ENCODE data around the gene INO80B. TPM values are rescaled to one million over a fixed set of nuclear protein-coding genes. Genes with fewer than 3 reads are reported as not detected.
A peak's percentile ranks its signal among the peaks of the same experiment; 100 is the strongest.

The INO80B gene
- polyA plus RNA-seq, 1 donor (not counting 4 experiments of a cell fraction or from before 2014, with no cell fraction given): 18.8 TPM

GRCh38 chr2:74472945-74473258 is 18.0 kb downstream of the INO80B start:
- dilution Hi-C loops (cut with MboI; ENCODE audit: extremely low pct_ligation_motif_present, low sequenced_read_pairs): no loop called here
- Histone ChIP-seq H3K79me2 (ENCODE audit: control insufficient read depth, insufficient read depth, low read length) (no peaks in the 10 kb centered on the region), H3K36me3 (ENCODE audit: control insufficient read depth in 2 of 2, extremely low read depth in 1 of 2, insufficient read depth in 2 of 2, low read length in 2 of 2) (peaks cover 12 to 16% of the 10 kb centered on the region in 2 experiments), H3K4me2 (ENCODE audit: control insufficient read depth, extremely low read depth, insufficient read depth, low read depth, low read length) (peak overlapping the region; percentile 97), H3K27ac (ENCODE audit: control insufficient read depth, insufficient read depth, low read length) (peak overlapping the region; percentile 89), H3K9ac (ENCODE audit: control insufficient read depth, extremely low read depth, insufficient read depth, low read length) (peak overlapping the region; percentile 93), H3K27me3 (ENCODE audit: control insufficient read depth, extremely low read depth, insufficient read depth, low read length) (no peaks in the 10 kb centered on the region), H3K9me1 (ENCODE audit: control insufficient read depth, extremely low read depth, insufficient read depth, low read length) (no peaks in the 10 kb centered on the region), H3K4me1 (ENCODE audit: control insufficient read depth, extremely low read depth, insufficient read depth, low read length) (peaks cover 9% of the 10 kb centered on the region), H2AFZ (ENCODE audit: control insufficient read depth, low read length) (peak overlapping the region; percentile 95), H3K9me3 (ENCODE audit: control insufficient read depth, low read depth, low read length) (no peaks in the 10 kb centered on the region), H4K20me1 (ENCODE audit: control insufficient read depth, extremely low read depth, insufficient read depth, low read length) (no peaks in the 10 kb centered on the region), H3K4me3 (ENCODE audit: control insufficient read depth in 2 of 3, extremely low read depth in 1 of 3, insufficient read depth in 2 of 3, low read depth in 1 of 3, low read length in 3 of 3) (peak overlapping the region; percentile 67 to 99 (median 75))
- no peak for DNase-seq (ENCODE audit: low read depth, low spot score)
- FAIRE-seq: no peak
- TF ChIP-seq EZH2 (IDR thresholded peaks at IDR 0.05; ENCODE audit: low read length): no peak
- no peak for TF ChIP-seq CTCF (optimal IDR thresholded peaks at IDR 0.05 in 1 of 3, IDR thresholded peaks at IDR 0.05 in 1 of 3, conservative IDR thresholded peaks at IDR 0.05 in 1 of 3; ENCODE audit: extremely low read depth in 1 of 3, insufficient read depth in 2 of 3, low read length in 3 of 3)

GRCh38 chr2:74474481-74474880 is 19.6 kb downstream of the INO80B start:
- Histone ChIP-seq H3K4me3 (ENCODE audit: control insufficient read depth in 2 of 3, extremely low read depth in 1 of 3, insufficient read depth in 2 of 3, low read depth in 1 of 3, low read length in 3 of 3) (no peak overlapping the region), H4K20me1 (ENCODE audit: control insufficient read depth, extremely low read depth, insufficient read depth, low read length) (no peaks in the 10 kb centered on the region), H3K27me3 (ENCODE audit: control insufficient read depth, extremely low read depth, insufficient read depth, low read length) (no peaks in the 10 kb centered on the region), H3K36me3 (ENCODE audit: control insufficient read depth in 2 of 2, extremely low read depth in 1 of 2, insufficient read depth in 2 of 2, low read length in 2 of 2) (peaks cover 12 to 16% of the 10 kb centered on the region in 2 experiments), H3K79me2 (ENCODE audit: control insufficient read depth, insufficient read depth, low read length) (no peaks in the 10 kb centered on the region), H3K9me3 (ENCODE audit: control insufficient read depth, low read depth, low read length) (no peaks in the 10 kb centered on the region), H3K27ac (ENCODE audit: control insufficient read depth, insufficient read depth, low read length) (no peak overlapping the region), H2AFZ (ENCODE audit: control insufficient read depth, low read length) (no peak overlapping the region), H3K4me2 (ENCODE audit: control insufficient read depth, extremely low read depth, insufficient read depth, low read depth, low read length) (no peak overlapping the region), H3K4me1 (ENCODE audit: control insufficient read depth, extremely low read depth, insufficient read depth, low read length) (peaks cover 9% of the 10 kb centered on the region), H3K9me1 (ENCODE audit: control insufficient read depth, extremely low read depth, insufficient read depth, low read length) (no peaks in the 10 kb centered on the region), H3K9ac (ENCODE audit: control insufficient read depth, extremely low read depth, insufficient read depth, low read length) (no peak overlapping the region)
- no peak for TF ChIP-seq EZH2 (IDR thresholded peaks at IDR 0.05; ENCODE audit: low read length)
- no peak for TF ChIP-seq CTCF (optimal IDR thresholded peaks at IDR 0.05 in 1 of 3, IDR thresholded peaks at IDR 0.05 in 1 of 3, conservative IDR thresholded peaks at IDR 0.05 in 1 of 3; ENCODE audit: extremely low read depth in 1 of 3, insufficient read depth in 2 of 3, low read length in 3 of 3)
- FAIRE-seq (no peak), DNase-seq (ENCODE audit: low read depth, low spot score) (no peak)
- dilution Hi-C loops (cut with MboI; ENCODE audit: extremely low pct_ligation_motif_present, low sequenced_read_pairs): no loop called here

Measured in keratinocyte (primary cell).